Left ventricle myocardium superior (tissue), 1 donor: ENCODE measurements around the gene MINPP1. TPM values are rescaled to one million over a fixed set of nuclear protein-coding genes. Genes with fewer than 3 reads are reported as not detected.
"Not testable (repeated sequence)": the region's sequence is repeated elsewhere in the genome, so short reads cannot be mapped to it uniquely, and the experiment has no call there.

Experiments used
- ATAC-seq: fragments of 200-7000 bp; cut with Tn5 transposase; one replicate; pipeline ENCODE4 v1.9.1; 2020; ENCODE audit warnings: mild to moderate bottlenecking, moderate library complexity
- DNase-seq: peaks from one replicate; pipeline ENCODE4 v3.0.0-alpha.2; 2020
- intact Hi-C: fragments of 100-400 bp; cut with micrococcal nuclease; formaldehyde crosslinking; loops from one replicate; pipeline ENCODE4 v1.11.0; 2022
- total RNA-seq: library from RNA; stranded (reverse); fragmentation: NEBNext Ultra II Directional; extraction: Animal tissue kit (Norgen Biotek cat#: 25700); gene quantifications from one replicate; pipeline ENCODE4 v1.2.1, GENCODE V29; 2021
- donor health status: DM: no; HTN: yes; CAD: no; lungs with severe emphysema.

The MINPP1 gene
- total RNA-seq, 1 donor from 2014 or later = 5.0 TPM

DNA sequence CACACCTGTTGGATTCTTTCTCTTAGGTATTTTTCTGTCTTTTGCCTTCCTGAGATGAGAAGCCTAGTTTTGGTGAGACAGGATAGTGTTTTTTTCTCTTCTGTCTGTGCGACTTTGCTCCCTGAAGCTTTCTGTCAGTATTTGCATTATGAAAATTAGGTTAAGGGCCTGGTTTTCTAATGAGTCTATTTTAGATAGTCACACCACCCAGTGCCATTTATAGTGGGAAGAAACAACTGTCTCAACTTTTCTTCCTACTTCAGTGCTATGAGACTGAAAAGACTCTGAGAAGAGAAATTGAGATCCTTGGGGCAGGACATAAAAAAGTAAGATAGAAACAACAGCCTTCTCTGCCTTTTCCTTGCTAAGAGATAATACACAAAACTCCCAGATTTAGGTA, 53.6 kb downstream of the MINPP1 start:
- DNase-seq = no peak
- intact Hi-C loops = no loop called here
- ATAC-seq = no peak

GRCh38 chr10:87559392-87559791, 54.7 kb downstream of the MINPP1 start:
- no peak for ATAC-seq
- intact Hi-C loops = no loop called here
- no peak for DNase-seq

DNA sequence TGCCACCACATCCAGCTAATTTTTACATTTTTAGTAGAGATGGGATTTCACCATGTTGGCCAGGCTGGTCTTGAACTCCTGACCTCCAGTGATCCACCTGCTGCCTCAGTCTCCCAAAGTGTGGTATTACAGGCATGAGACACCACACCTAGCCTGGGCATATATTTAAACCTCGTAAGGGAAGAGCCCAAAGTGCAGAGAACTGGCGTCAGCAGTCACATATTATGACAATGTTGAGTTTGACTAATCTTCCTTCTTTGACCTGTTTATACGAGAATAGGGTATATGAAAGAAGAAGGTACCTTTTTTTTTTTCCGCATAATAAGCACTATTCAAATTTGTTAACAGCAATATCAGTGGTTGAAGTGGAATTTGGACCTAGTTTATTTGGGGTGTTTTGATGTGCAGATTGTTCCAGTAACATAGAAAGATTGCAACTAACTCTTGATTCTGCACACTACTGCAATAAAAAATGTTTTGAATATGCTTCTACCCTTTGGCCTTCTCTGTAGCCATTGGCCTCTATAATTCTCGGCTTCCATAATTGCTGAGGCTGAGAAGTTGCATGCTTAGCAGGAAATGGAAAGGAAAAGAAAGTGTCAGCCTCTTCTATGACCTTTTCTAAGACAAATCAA, 55.9 kb downstream of the MINPP1 start:
- no peak for ATAC-seq
- no peak for DNase-seq
- intact Hi-C loops = no loop called here

DNA sequence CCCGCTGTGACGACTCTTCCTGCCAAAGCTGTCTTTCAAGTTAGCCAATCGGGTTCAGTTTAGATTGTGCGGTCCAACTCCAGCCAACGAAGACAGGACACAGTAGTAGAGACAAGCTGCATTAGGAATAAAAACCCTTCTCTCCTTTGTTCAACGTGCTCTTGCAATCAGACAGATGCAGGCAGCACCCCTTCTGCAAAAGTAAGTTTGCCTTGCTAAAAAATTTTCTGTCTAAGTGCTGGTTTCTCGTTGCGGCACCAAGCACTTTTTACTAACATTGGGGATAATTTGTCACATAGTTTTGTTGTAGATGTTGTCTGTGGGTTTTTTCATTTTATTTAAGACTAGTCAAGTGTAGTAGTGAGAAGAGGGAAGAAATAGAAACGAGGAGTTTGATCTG, 58.1 kb downstream of the MINPP1 start:
- DNase-seq (no peak), ATAC-seq (no peak)
- intact Hi-C loops = no loop called here

GRCh38 chr10:87565010-87565409, 60.3 kb downstream of the MINPP1 start:
- intact Hi-C loops = no loop called here
- no peak for DNase-seq
- ATAC-seq = no peak

GRCh38 chr10:87575851-87576250, 71.2 kb downstream of the MINPP1 start:
- ATAC-seq = no peak
- intact Hi-C loops = no loop called here
- DNase-seq = no peak

DNA sequence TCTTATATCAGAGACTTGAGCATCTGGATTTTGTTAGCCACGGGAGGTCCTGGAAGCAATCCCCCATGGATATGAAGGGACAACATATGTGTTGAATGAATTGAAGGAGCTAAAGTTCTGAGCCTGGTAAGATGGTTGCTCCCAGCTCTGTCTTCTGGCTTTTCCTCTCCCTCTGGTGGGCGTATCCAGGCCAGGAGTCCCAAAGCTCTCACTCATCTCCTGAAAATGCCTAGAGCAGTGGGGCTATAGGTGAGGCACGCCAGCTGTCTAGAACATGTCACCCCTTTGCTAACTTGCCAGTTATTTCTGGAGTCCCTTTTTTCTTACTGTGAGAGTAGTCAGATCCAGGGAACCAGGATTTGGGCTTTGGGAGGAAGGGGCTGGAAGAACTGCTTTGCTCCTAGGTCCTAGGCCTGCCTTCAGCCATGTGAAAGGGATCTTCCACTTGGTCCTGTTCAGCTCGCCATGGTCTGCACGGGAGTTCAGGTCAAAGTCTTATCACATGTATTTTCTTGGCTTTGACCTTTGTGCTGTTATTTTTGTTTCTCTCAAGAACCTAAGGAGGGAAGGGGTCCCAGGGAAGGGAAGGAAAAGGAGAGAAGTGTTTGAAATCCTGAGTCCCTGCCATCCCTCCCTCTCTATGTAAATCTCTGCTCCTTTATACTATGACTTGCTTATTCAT, 73.6 kb downstream of the MINPP1 start:
- no peak for ATAC-seq

DNA sequence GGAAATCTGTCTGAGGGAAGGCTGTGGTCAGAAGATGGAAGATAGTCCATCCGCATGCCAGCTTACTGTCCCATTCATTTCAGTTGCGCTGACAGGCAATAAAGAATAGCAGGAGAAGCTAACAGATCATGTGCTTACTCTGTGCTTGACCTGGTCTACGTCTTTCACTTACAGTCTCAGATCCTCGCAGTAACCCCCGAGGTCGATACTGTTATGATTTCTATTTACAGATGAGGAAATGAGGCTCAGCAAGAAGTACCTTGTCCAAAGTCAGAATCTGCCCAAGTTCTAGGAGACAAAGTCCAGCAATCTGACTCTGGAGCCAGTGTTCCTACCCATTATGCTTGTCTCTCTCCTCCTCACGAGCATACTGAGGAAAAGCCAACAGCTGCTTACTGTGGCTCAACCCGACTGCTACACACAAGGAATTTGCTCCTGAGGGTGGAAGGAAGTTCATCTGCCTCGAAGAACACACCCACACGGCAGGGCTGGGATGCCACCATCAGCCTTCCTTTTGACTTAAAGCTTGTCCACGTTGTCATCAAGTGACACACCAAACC, 74.2 kb downstream of the MINPP1 start:
- ATAC-seq = peak; percentile 38
- no peak for DNase-seq
- intact Hi-C loops = no loop called here

More for the DNA sequence above, 73.6 kb downstream of the MINPP1 start:
- intact Hi-C loops = no loop called here
- DNase-seq = no peak

GRCh38 chr10:87579563-87579962, 74.9 kb downstream of the MINPP1 start:
- intact Hi-C loops = no loop called here
- ATAC-seq (no peak), DNase-seq (no peak)

DNA sequence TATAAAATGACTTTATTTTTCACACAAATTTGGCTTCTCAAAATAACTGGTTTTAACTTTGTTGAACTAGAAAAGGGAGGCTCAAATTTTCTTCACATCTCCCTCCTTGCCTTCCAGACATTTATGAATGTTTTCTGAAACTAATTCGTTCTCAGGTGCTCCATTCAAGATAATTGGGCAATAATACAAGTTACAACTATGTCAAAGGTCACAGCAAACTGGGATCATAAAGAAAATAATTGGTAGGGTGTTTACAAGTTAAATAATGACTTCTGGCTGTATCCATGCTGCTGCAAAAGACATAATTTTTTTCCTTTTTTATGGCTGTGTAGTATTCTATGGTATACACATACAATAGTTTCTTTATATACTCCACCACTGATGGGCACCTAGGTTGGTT, 75.3 kb downstream of the MINPP1 start:
- no peak for ATAC-seq
- DNase-seq = no peak
- intact Hi-C loops = no loop called here

- intact Hi-C loops = no loop called here
- ATAC-seq (no peak), DNase-seq (no peak)
Measured at GRCh38 chr10:87585565-87586514, 81.1 kb downstream of the MINPP1 start.

GRCh38 chr10:87589645-87590051, 85.0 kb downstream of the MINPP1 start:
- ATAC-seq (no peak), DNase-seq (no peak)
- intact Hi-C loops = no loop called here

DNA sequence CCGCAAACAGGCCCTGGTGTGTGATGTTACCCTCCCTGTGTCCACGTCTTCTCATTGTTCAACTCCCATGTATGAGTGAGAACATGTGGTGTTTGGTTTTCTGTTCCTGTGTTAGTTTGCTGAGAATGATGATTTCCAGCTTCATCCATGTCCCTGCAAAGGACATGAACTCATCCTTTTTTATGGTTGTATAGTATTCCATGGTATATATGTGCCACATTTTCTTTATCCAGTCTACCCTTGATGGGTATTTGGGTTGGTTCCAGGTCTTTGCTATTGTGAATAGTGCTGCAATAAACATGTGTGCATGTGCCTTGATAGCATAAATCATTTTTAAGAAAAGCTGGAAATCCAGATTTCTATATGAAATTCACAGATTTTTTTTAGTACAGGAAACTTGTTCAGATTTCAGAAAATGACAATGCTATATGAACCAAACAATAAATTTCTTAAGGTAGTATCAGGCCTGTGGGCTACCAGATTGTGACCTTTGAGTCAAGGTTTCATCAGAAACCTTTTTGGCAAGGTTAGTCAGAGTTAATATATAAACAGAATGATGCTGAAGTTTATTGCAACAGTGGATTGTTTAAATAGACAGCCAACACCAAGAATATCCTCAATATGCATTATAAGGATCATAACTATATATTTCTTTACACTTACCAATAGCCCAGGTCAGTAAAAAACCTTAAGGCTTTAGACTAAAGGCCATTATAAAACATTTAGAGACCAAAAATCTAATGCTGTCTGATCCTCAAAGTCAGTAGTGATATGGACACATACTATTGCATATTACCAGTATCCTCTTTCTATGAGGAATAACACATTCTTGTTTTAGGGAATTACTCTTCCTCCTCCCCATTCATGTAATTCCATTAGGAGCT, 86.3 kb downstream of the MINPP1 start:
- DNase-seq = no peak
- intact Hi-C loops = no loop called here
- no peak for ATAC-seq

DNA sequence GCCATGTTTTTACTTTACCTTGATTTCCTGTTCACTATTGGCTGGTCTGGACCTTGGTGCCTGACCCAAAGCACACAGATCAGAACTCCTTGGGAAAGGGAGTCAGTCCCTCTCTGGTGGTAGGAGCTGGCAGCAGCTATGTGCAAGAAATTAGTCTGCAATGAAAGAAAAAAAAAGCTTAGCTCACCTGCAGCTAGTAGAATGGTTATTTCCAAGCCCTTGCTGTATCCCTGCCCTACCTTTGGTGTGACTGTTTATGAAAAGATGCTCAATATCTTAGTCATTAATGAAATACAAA, 86.8 kb downstream of the MINPP1 start:
- intact Hi-C loops = no loop called here

DNA sequence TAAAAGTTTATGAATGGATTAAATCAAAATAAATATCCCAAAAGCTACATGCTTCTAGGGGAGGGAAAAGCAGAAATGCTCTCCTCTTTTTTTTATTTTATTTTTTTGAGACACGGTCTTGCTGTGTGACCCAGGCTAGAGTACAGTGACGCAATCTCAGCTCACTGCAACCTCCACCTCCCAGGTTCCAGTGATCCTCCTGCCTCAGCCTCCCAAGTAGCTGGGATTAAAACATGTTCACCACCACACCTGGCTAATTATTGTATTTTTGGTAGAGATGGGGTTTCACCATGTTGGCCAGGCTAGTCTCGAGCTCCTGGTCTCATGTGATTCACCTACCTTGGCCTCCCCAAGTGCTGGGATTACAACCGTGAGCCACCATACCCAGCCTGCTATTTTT, 88.2 kb downstream of the MINPP1 start:
- ATAC-seq, DNase-seq, intact Hi-C loops: not testable (repeated sequence)

More for the DNA sequence above, 86.8 kb downstream of the MINPP1 start:
- DNase-seq (no peak), ATAC-seq (no peak)

DNA sequence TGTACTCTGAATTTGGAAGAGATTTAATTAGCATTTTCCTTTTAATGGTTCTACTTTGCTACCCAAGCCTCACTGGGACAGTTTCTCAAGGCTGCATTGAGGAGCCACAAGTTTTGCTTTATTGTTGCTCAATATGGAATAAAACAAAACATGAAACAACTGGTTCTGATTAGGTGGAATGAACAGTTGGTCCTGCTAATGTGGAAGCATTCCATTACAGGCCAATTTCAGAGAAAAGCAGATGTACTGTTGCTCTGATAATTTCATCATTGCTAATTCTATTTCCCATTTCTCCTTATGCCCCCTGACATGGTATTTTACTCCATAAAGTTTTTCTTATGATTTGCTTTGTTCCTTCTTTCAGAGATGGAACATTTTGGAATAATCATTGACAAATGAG, 89.0 kb downstream of the MINPP1 start:
- ATAC-seq = no peak
- no peak for DNase-seq
- intact Hi-C loops = no loop called here

DNA sequence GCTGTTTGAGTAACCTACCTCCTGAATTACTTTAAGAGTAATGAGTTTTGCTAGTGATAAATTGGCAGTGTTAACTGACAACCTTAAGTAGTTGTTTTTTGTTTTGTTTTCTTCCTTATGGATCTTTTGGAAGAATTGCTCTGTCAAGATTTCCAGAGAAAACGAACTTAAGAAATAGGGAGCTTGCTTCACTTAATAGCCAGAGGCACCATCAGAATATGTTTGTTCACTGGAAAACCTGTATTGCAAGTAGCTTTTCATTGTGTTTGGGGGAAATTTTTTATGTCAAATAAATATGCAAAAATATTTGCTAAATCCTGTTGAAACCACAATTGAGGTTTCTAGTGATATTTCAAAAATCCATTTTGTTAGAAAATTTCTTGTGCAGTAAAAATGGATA, 89.5 kb downstream of the MINPP1 start:
- ATAC-seq (no peak), DNase-seq (no peak)
- intact Hi-C loops = no loop called here

DNA sequence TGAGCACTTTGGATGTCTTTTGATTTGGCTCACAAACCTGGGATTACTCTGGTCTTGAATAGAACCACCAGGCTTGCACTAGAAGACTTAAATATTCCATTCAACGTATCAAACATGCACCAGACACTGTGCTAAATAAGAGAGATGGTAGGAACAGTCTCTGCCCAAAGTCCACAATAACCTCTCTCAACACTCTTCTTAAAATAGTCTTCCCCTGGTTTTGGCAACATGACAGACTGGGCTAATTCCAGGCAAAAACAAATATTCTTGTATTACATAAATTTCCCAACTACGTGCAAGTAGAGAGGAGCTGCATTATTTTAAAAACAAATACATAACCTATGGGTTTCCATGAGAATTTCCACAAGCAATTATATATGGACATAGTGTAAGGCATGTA, 90.2 kb downstream of the MINPP1 start:
- DNase-seq (no peak), ATAC-seq (peak; percentile 54)
- intact Hi-C loops = no loop called here

DNA sequence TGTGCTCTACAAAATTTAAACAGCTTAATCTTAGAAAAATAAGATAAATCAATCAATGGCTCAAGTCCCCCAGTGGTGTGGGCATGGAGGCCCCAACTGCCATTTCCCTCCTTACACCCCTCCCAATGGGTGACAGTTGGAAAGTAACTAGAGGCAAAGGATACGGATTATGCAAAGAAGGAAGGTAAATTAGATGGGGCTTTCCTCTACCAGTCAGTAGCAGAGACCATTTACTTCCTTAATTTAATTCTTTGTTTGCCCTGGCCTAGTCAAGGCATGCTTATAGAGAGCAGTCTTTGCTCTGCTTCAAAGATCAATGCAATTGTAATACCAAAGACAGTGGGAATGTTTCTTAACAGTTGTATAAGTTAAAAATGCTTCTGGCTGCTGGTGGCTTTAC, 91.7 kb downstream of the MINPP1 start:
- intact Hi-C loops = no loop called here
- DNase-seq (no peak), ATAC-seq (no peak)
